Stomach (tissue), 4 donors: ENCODE measurements around the gene RHOBTB1.

ENCODE experiments used
- CTCF ChIP-seq, 7 experiments: fragments of 450-650 bp in 4 of 7; fragments of 200-600 bp in 3 of 7; sonication (generic) in 3 of 7; IDR thresholded peaks; one replicate each; pipeline ENCODE4 v1.5.1; 2016 to 2019; ENCODE audit warnings: antibody characterized with exemption in 7 of 7, control low read depth in 2 of 7, mild to moderate bottlenecking in 1 of 7
- EP300 ChIP-seq: sonication (generic); formaldehyde crosslinking; IDR thresholded peaks from one replicate; pipeline ENCODE4 v1.6.1; 2017; ENCODE audit warnings: antibody characterized with exemption
- POLR2A ChIP-seq, 4 donors: fragments of 450-650 bp; IDR thresholded peaks; one replicate each; pipeline ENCODE4 v1.6.1; 2016; ENCODE audit warnings: antibody characterized with exemption in 4 of 4, control low read depth in 2 of 4, mild to moderate bottlenecking in 1 of 4, moderate library complexity in 1 of 4
- POLR2AphosphoS5 ChIP-seq, 3 donors: sonication (generic); formaldehyde crosslinking; IDR thresholded peaks; one replicate each; pipeline ENCODE4 v1.6.1; 2016; ENCODE audit warnings: antibody characterized with exemption in 3 of 3

GRCh38 chr10:60930237-60930636 lies 13.7 kb downstream of the RHOBTB1 start:
- TF ChIP-seq POLR2A (IDR thresholded peaks at IDR 0.05) (no peak), CTCF (IDR thresholded peaks at IDR 0.05) (no peak), POLR2AphosphoS5 (IDR thresholded peaks at IDR 0.05) (no peak), EP300 (no peak)
